ENCODE results near the gene NRXN3.

GRCh38 chr14:79354336-79354735 is 1184.2 kb downstream of the NRXN3 start:
- no peak for TF ChIP-seq EZH2phosphoT487 (conservative IDR thresholded peaks at IDR 0.05; ENCODE audit: low read length)
- no peak for TF ChIP-seq CTCF (IDR thresholded peaks at IDR 0.05; ENCODE audit: insufficient read depth, low read length, poor library complexity, severe bottlenecking)
